ENCODE results near the gene LRRN4.

GRCh38 chr20:6037082-6037481 is 16.8 kb downstream of the LRRN4 start:
- no peak for TF ChIP-seq CTCF (IDR thresholded peaks at IDR 0.05 in 4 of 5, conservative IDR thresholded peaks at IDR 0.05 in 1 of 5)
- no peak for TF ChIP-seq POLR2A (IDR thresholded peaks at IDR 0.05)

All from gastrocnemius medialis (tissue), 4 donors.